Keratinocyte (primary cell): ENCODE data around the gene PTPRD. TPM values are rescaled to one million over a fixed set of nuclear protein-coding genes. Genes with fewer than 3 reads are reported as not detected.

ENCODE experiments used
- DNase-seq: peaks from one replicate; pipeline ENCODE4 v3.0.0-alpha.2; 2011; ENCODE audit warnings: low read depth, missing footprints, low spot score
- FAIRE-seq: peaks from 2 replicates; lab custom pipeline; 2011; peaks lifted over from hg19 to GRCh38; lab: Jason Lieb, UNC
- H2AFZ ChIP-seq: 2 replicates; pipeline ENCODE4 v1.6.0; 2012; ENCODE audit warnings: low read length, control low read depth, inconsistent platforms; ENCODE audit not compliant: control insufficient read depth
- H3K27ac ChIP-seq: 2 replicates; pipeline ENCODE4 v1.5.1; 2011; ENCODE audit warnings: low read length; ENCODE audit not compliant: control insufficient read depth, insufficient read depth
- H3K27me3 ChIP-seq: 3 replicates; pipeline ENCODE4 v1.6.0; 2011; ENCODE audit warnings: low read length; ENCODE audit not compliant: control insufficient read depth, insufficient read depth; ENCODE audit errors: extremely low read depth
- H3K36me3 ChIP-seq, 2 experiments: 2 replicates in 1 of 2; 3 replicates in 1 of 2; pipeline ENCODE4 v1.5.1; 2011; ENCODE audit warnings: low read length in 2 of 2, mild to moderate bottlenecking in 1 of 2; ENCODE audit not compliant: control insufficient read depth in 2 of 2, insufficient read depth in 2 of 2; ENCODE audit errors: extremely low read depth in 1 of 2
- H3K4me1 ChIP-seq: 3 replicates; pipeline ENCODE4 v1.5.1; 2011; ENCODE audit warnings: low read length; ENCODE audit not compliant: control insufficient read depth, insufficient read depth; ENCODE audit errors: extremely low read depth
- H3K4me2 ChIP-seq: 3 replicates; pipeline ENCODE4 v1.6.0; 2011; ENCODE audit warnings: low read depth, low read length; ENCODE audit not compliant: control insufficient read depth, insufficient read depth; ENCODE audit errors: extremely low read depth
- H3K4me3 ChIP-seq, 3 experiments: fragments of 200-600 bp in 1 of 3; sonication (generic) in 1 of 3; 2 replicates in 2 of 3; 3 replicates in 1 of 3; pipeline ENCODE4 v1.5.1; 2011 to 2016; ENCODE audit warnings: low read length in 3 of 3, mild to moderate bottlenecking in 3 of 3, control low read depth in 2 of 3, inconsistent platforms in 1 of 3, low read depth in 1 of 3, mixed read lengths in 1 of 3, mixed run types in 1 of 3, moderate library complexity in 1 of 3; ENCODE audit not compliant: control insufficient read depth in 2 of 3, insufficient read depth in 2 of 3; ENCODE audit errors: extremely low read depth in 1 of 3
- H3K79me2 ChIP-seq: 2 replicates; pipeline ENCODE4 v1.6.0; 2012; ENCODE audit warnings: low read length; ENCODE audit not compliant: control insufficient read depth, insufficient read depth
- H3K9ac ChIP-seq: 3 replicates; pipeline ENCODE4 v1.6.0; 2011; ENCODE audit warnings: low read length; ENCODE audit not compliant: control insufficient read depth, insufficient read depth; ENCODE audit errors: extremely low read depth
- H3K9me1 ChIP-seq: 3 replicates; pipeline ENCODE4 v1.6.0; 2011; ENCODE audit warnings: low read length; ENCODE audit not compliant: control insufficient read depth, insufficient read depth; ENCODE audit errors: extremely low read depth
- H3K9me3 ChIP-seq: 2 replicates; pipeline ENCODE4 v1.5.1; 2012; ENCODE audit warnings: low read depth, low read length; ENCODE audit not compliant: control insufficient read depth
- H4K20me1 ChIP-seq: 3 replicates; pipeline ENCODE4 v1.6.0; 2011; ENCODE audit warnings: low read length; ENCODE audit not compliant: control insufficient read depth, insufficient read depth; ENCODE audit errors: extremely low read depth
- EZH2 ChIP-seq: IDR thresholded peaks from one replicate; pipeline ENCODE4 v1.6.1; 2012; ENCODE audit warnings: inconsistent platforms, mild to moderate bottlenecking, low read length, moderate library complexity
- dilution Hi-C: fragments of 300-500 bp; cut with MboI; formaldehyde crosslinking; loops from one replicate; pipeline ENCODE4 v1.7.0; 2020; ENCODE audit warnings: low sequenced_read_pairs; ENCODE audit not compliant: extremely low pct_ligation_motif_present
- polyA plus RNA-seq, 5 experiments: library from polyadenylated mRNA; depleted of rRNA in 3 of 5; stranded (reverse) in 3 of 5; stranded (forward) in 1 of 5; unstranded in 1 of 5; fragments of >200 nt; gene quantifications; 1 replicate in 1 of 5; 2 replicates in 3 of 5; 3 replicates in 1 of 5; pipeline versions ENCODE4 v1.2.1 to v1.2.3, GENCODE V29; 2011 to 2012; ENCODE audit warnings: missing spikeins in 2 of 5, low read depth in 1 of 5, low replicate concordance in 1 of 5
- TF ChIP-seq, protein P1 (sequence below), 3 experiments: IDR thresholded peaks in 1 of 3; conservative IDR thresholded peaks in 1 of 3; optimal IDR thresholded peaks in 1 of 3; 2 replicates in 2 of 3; 3 replicates in 1 of 3; pipeline versions ENCODE3 to v1.5.1; 2011; ENCODE audit warnings: low read length in 3 of 3, mild to moderate bottlenecking in 3 of 3, moderate library complexity in 2 of 3, control low read depth in 1 of 3, inconsistent platforms in 1 of 3; ENCODE audit not compliant: insufficient read depth in 2 of 3; ENCODE audit errors: extremely low read depth in 1 of 3

Gene PTPRD
- polyA plus RNA-seq, 1 donor (not counting 4 experiments of a cell fraction or from before 2014, with no cell fraction given): 0.10 TPM

DNA sequence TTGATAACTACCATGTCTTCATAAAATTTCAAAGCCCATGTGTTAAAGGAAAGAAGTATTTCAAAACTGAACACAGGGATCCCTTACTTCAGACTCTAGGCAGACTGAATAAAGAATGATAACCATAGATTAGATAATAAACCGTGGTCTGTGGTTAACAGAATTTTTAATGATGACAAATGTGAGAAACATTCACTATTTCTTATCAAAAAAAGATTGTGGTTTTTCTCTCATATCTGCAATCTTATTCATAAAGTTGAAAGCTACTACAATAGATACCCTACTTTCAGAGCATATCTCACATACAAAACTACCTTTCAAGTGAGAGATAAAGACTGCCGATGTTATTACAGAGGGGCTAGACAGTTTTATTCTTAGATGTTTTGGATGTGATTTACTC, 1996.4 kb downstream of the PTPRD start:
- Histone ChIP-seq H3K36me3 (no peaks in the 10 kb centered on the region), H3K27ac (no peak overlapping the region), H3K79me2 (no peaks in the 10 kb centered on the region), H3K4me3 (no peak overlapping the region), H4K20me1 (no peaks in the 10 kb centered on the region), H3K4me1 (no peaks in the 10 kb centered on the region), H3K27me3 (no peaks in the 10 kb centered on the region), H2AFZ (no peak overlapping the region), H3K9me1 (no peaks in the 10 kb centered on the region), H3K9ac (no peak overlapping the region), H3K9me3 (no peaks in the 10 kb centered on the region), H3K4me2 (no peak overlapping the region)
- no peak for DNase-seq
- dilution Hi-C loops: no loop called here
- no peak for TF ChIP-seq EZH2
- TF ChIP-seq, protein P1, sequence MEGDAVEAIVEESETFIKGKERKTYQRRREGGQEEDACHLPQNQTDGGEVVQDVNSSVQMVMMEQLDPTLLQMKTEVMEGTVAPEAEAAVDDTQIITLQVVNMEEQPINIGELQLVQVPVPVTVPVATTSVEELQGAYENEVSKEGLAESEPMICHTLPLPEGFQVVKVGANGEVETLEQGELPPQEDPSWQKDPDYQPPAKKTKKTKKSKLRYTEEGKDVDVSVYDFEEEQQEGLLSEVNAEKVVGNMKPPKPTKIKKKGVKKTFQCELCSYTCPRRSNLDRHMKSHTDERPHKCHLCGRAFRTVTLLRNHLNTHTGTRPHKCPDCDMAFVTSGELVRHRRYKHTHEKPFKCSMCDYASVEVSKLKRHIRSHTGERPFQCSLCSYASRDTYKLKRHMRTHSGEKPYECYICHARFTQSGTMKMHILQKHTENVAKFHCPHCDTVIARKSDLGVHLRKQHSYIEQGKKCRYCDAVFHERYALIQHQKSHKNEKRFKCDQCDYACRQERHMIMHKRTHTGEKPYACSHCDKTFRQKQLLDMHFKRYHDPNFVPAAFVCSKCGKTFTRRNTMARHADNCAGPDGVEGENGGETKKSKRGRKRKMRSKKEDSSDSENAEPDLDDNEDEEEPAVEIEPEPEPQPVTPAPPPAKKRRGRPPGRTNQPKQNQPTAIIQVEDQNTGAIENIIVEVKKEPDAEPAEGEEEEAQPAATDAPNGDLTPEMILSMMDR (optimal IDR thresholded peaks at IDR 0.05 in 1 of 3, IDR thresholded peaks at IDR 0.05 in 1 of 3, conservative IDR thresholded peaks at IDR 0.05 in 1 of 3; ENCODE audit: extremely low read depth in 1 of 3, insufficient read depth in 2 of 3, low read length in 3 of 3): no peak
- no peak for FAIRE-seq

DNA sequence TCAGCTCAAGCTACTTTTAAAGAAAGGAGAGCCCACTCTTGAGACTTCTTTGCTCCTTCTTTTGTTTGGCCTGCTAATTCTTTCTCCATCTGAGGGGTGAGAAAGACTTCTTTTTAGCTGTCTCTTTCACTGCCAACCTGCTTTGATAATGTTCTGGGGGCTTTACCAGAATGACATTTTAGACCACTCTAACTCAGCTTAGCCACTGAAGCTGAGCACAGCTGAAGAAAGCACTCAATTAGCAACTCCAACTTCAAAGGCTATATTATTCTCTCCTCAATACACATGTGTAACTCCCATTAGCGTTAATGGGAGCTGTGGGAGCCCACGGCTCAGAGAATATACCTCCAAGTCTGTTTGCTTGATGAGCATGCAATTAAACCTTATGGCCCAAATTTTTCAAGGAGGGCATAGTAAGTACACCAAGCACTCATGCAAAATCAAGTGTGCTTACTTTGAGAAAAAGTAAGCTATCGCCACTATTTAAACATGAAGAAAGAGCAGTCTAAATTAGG, 1997.8 kb downstream of the PTPRD start:
- H3K4me1 ChIP-seq: no peaks in the 10 kb centered on the region
- H3K36me3 ChIP-seq: no peaks in the 10 kb centered on the region
- no peak overlapping the region for H2AFZ ChIP-seq
- H3K27me3 ChIP-seq: no peaks in the 10 kb centered on the region
- dilution Hi-C loops: no loop called here
- TF ChIP-seq EZH2: no peak
- TF ChIP-seq, protein P1 (optimal IDR thresholded peaks at IDR 0.05 in 1 of 3, IDR thresholded peaks at IDR 0.05 in 1 of 3, conservative IDR thresholded peaks at IDR 0.05 in 1 of 3; ENCODE audit: extremely low read depth in 1 of 3, insufficient read depth in 2 of 3, low read length in 3 of 3): no peak
- no peaks in the 10 kb centered on the region for H4K20me1 ChIP-seq
- no peaks in the 10 kb centered on the region for H3K9me1 ChIP-seq
- no peak overlapping the region for H3K27ac ChIP-seq
- FAIRE-seq (no peak), DNase-seq (no peak)
- no peaks in the 10 kb centered on the region for H3K9me3 ChIP-seq
- H3K4me3 ChIP-seq: no peak overlapping the region
- H3K79me2 ChIP-seq: no peaks in the 10 kb centered on the region
- no peak overlapping the region for H3K9ac ChIP-seq
- no peak overlapping the region for H3K4me2 ChIP-seq
